ENCODE measurements around the gene SGTA.

SGTA gene

DNA sequence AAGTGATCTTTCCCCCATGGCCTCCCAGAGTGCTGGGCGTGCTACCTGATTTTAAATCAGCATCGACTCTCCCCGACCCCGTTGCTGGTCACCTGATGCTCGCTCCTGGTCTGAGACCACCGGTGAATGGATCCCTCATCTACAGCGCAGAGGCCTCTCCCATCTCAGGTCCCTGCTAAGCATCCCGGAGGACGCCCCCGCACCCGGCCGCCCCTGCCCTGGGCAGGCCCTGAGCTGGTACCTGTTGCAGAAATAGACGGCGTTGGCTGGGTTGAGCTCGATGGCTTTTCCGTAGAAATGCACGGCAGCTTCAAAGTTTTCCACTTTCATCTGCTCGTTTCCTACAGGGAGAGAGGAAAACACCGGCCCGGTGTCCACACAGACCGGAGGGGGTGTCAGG lies 18.1 kb downstream of the SGTA start:
- TF ChIP-seq, protein P1, sequence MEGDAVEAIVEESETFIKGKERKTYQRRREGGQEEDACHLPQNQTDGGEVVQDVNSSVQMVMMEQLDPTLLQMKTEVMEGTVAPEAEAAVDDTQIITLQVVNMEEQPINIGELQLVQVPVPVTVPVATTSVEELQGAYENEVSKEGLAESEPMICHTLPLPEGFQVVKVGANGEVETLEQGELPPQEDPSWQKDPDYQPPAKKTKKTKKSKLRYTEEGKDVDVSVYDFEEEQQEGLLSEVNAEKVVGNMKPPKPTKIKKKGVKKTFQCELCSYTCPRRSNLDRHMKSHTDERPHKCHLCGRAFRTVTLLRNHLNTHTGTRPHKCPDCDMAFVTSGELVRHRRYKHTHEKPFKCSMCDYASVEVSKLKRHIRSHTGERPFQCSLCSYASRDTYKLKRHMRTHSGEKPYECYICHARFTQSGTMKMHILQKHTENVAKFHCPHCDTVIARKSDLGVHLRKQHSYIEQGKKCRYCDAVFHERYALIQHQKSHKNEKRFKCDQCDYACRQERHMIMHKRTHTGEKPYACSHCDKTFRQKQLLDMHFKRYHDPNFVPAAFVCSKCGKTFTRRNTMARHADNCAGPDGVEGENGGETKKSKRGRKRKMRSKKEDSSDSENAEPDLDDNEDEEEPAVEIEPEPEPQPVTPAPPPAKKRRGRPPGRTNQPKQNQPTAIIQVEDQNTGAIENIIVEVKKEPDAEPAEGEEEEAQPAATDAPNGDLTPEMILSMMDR (IDR thresholded peaks at IDR 0.05; ENCODE audit: low read depth, low read length): no peak
- no peak for DNase-seq (ENCODE audit: extremely low read depth, low read depth)

DNA sequence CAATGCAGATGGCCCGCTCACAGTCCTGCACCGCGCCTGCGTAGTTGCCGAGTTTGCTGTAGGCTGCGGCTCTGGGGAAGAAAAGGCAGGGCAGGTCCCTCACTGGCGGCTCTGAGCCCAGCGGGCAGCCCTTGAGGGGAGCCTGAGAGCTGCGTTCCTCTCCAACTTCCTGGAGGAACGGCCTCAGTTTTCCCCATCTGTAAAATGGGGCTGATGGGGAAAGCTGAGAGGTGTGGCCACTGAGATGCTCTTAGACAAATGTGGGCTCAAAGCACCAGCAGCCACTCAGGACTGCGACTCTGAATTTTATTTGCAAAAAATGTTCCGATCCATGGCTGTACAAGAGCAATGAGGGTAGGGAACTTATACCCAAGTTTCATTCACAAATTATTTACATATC lies 19.4 kb downstream of the SGTA start:
- TF ChIP-seq, protein P1 (IDR thresholded peaks at IDR 0.05; ENCODE audit: low read depth, low read length): no peak
- no peak for DNase-seq (ENCODE audit: extremely low read depth, low read depth)

DNA sequence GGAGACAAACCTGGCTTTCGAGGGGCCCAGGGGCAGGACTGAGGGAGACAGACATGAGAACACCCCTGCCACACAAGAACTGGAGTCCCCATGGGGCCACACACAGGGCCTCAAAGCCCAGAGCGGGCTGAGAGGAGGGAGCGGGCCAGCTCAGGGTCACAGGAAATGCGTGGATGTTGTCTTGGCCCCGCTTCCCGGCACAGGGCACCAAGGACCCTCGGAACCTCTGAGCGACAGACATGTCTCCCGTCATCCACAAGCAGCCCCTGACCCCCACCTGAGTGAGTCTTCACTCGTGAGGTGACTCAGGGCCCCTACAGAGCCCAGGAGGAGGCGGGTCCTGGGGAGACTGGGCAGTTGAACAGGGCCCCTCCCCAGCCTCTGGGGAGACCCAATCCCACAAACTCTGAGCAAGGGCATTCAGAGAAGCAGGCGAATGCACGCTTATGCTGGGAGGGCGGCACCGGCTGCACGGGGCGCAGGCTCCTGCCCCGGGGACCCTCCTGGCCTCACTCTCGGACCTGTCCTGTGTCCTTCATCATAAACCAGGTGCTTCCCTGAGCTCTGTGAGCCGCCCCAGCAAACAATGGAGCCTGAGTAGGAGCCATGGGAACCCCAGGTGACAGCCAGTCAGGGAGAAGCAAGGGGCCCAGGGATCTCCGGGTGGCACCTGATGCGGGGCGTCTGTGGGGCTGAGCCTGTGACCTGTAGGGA lies 20.1 kb downstream of the SGTA start:
- TF ChIP-seq, protein P1 (IDR thresholded peaks at IDR 0.05; ENCODE audit: low read depth, low read length): no peak
- DNase-seq (ENCODE audit: extremely low read depth, low read depth): no peak

DNA sequence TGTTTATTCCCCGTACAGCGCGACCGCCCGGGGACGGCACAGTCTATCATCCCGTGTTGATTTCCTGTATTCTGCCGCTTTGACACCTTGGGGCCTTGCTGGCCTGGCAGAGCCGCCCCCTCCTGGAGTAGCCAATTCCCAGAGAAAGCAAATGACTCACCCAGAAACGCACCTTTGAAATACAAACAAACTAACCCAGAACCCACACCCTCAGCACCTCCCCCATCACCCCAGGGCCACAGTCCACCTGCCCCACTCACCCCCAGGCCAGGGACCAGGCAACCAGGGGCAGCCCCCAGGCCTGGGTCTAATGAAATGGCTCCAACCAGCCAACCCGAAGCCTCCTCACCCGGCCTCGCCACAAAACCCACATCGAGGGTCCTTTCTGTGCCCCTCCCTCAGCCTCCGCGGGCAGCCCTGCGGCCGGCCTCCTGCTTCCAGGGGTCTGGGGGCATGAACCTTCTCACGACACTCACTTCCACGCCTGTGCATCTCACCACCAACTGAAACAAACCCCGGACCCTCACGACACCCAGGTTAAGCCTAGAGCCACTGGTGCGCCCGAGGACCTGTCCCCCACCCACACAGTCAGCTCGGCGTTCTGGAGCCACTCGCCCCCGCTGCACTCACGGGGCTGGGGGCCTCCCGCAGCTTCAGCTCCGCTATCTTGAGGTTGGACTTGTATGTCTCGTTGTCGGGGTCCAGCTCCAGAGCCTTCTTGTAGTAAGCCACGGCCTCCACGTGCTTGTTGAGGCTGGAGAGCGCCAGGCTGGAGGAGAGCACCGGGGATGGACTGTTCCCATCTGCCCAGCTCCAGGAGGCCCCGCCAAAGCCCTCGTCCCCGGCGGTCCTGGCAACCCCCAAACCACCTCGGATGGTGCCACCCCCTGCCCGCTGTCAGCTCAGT lies 20.9 kb downstream of the SGTA start:
- DNase-seq (ENCODE audit: extremely low read depth, low read depth): no peak
- TF ChIP-seq, protein P1 (IDR thresholded peaks at IDR 0.05; ENCODE audit: low read depth, low read length): no peak

DNA sequence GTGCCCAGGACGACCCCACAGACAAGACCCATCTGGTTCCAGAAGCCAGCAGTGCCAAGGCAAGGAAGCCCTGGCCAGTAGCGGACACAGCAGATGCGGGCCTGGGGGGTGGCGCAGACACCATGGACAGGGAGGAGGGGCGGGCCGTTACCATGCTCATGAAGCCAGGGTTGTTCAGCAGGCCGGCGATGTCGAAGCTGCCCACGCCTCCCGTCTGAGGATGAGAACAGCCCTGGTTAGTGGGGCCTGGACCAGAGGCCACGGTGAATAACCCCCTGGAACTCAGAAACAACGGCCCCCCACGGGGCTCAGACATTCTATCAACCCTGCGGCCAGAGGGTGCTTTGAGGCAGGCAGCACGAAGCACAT lies 21.8 kb downstream of the SGTA start:
- TF ChIP-seq, protein P1 (IDR thresholded peaks at IDR 0.05; ENCODE audit: low read depth, low read length): no peak
- DNase-seq (ENCODE audit: extremely low read depth, low read depth): no peak

DNA sequence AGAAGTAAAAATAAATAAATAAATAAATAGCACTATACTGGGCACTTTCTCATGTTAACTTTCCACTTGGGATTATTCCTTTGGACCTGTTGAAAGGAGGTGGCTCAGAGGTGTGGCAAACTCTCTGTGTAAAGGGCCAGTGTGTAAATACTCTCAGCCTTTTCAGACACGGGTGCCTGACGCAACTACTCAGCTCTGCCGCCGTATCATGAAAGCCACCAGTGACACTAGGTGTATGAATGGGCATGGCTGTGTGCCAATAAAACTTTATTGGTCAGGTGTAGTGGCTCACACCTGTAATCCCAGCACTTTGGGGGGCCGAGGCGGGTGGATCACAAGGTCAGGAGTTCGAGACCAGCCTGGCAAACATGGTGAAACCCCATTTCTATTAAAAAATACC lies 23.1 kb downstream of the SGTA start:
- DNase-seq (ENCODE audit: extremely low read depth, low read depth): no peak
- TF ChIP-seq, protein P1 (IDR thresholded peaks at IDR 0.05; ENCODE audit: low read depth, low read length): no peak

DNA sequence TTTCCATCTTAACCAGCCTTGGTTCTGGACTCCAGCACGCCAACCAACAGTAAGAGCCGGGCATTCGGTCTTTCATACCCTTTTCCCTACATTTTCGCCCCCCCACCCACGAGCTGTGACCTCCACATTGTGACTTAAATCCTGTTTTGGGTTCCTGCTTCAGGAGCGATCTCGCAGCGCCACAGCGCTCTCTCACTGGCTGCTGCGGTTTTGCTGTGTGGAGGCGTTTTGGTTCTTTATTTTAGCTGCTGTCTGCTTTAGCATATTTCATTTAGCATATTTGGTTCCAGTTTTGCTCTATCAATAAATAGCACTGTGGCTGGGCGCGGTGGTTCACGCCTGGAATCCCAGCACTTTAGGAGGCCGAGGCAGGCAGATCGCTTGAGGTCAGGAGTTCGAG lies 23.7 kb downstream of the SGTA start:
- no peak for DNase-seq (ENCODE audit: extremely low read depth, low read depth)
- TF ChIP-seq, protein P1 (IDR thresholded peaks at IDR 0.05; ENCODE audit: low read depth, low read length): no peak

Data from AG09319 (cell line).